Endothelial cell of umbilical vein (primary cell): ENCODE measurements around the gene SPATA24. TPM values are rescaled to one million over a fixed set of nuclear protein-coding genes. Genes with fewer than 3 reads are reported as not detected.

ENCODE experiments used
- BruUV-seq: library from RNA; stranded (reverse); fragments of 400-500 nt; replicated peaks from 2 replicates; lab custom pipeline; 2021; lab: Mats Ljungman, UMichigan
- CTCF ChIA-PET: fragments of 300-600, 350-600 bp; sonication (Branson Sonifier 250); formaldehyde crosslinking; loops from one replicate; lab custom pipeline; 2021; ENCODE audit warnings: antibody characterized with exemption, inconsistent platforms; lab: Charles Lee
- POLR2A ChIA-PET: fragments of 300-600, 350-600 bp; sonication (Branson Sonifier 250); formaldehyde crosslinking; loops from one replicate; lab custom pipeline; 2021; ENCODE audit warnings: antibody characterized with exemption, inconsistent platforms; lab: Charles Lee
- DNase-seq: peaks from one replicate; pipeline ENCODE4 v3.0.0-alpha.2; 2011; ENCODE audit warnings: low read depth, low spot score
- FAIRE-seq: peaks from 2 replicates; lab custom pipeline; 2011; peaks lifted over from hg19 to GRCh38; lab: Jason Lieb, UNC
- H2AFZ ChIP-seq: 2 replicates; pipeline ENCODE4 v1.6.0; 2012; ENCODE audit warnings: low read depth, low read length, control low read depth, inconsistent platforms
- H3K27ac ChIP-seq: 2 replicates; pipeline ENCODE4 v1.5.1; 2011; ENCODE audit warnings: low read depth, mild to moderate bottlenecking, control low read depth, low read length, moderate library complexity; ENCODE audit not compliant: insufficient read depth
- H3K27me3 ChIP-seq, 2 experiments: 2 replicates each; pipeline versions ENCODE4 v1.6.0 to v1.6.1; 2011; ENCODE audit warnings: low read length in 2 of 2, mixed read lengths in 1 of 2; ENCODE audit not compliant: control insufficient read depth in 2 of 2, insufficient read depth in 2 of 2
- H3K36me3 ChIP-seq, 2 experiments: 2 replicates in 1 of 2; 3 replicates in 1 of 2; pipeline ENCODE4 v1.5.1; 2011; ENCODE audit warnings: low read length in 2 of 2, mild to moderate bottlenecking in 1 of 2, moderate library complexity in 1 of 2; ENCODE audit not compliant: control insufficient read depth in 2 of 2, insufficient read depth in 2 of 2; ENCODE audit errors: extremely low read depth in 1 of 2
- H3K4me1 ChIP-seq: 3 replicates; pipeline ENCODE4 v1.5.1; 2011; ENCODE audit warnings: mild to moderate bottlenecking, low read length; ENCODE audit not compliant: control insufficient read depth, insufficient read depth; ENCODE audit errors: extremely low read depth
- H3K4me2 ChIP-seq: 2 replicates; pipeline ENCODE4 v1.6.1; 2011; ENCODE audit warnings: low read length, control low read depth, mixed read lengths; ENCODE audit not compliant: insufficient read depth
- H3K4me3 ChIP-seq, 3 experiments: fragments of 200-600 bp in 1 of 3; sonication (generic), shearing (Covaris generic) in 1 of 3; replicated peaks in 1 of 3; 2 replicates each; pipeline ENCODE4 v1.5.1; 2011 to 2016; ENCODE audit warnings: control low read depth in 3 of 3, low read length in 3 of 3, mild to moderate bottlenecking in 2 of 3, inconsistent platforms in 1 of 3, low read depth in 1 of 3, moderate library complexity in 1 of 3; ENCODE audit not compliant: insufficient read depth in 1 of 3
- H3K79me2 ChIP-seq: 2 replicates; pipeline ENCODE4 v1.6.0; 2012; ENCODE audit warnings: low read length, inconsistent platforms; ENCODE audit not compliant: control insufficient read depth, insufficient read depth
- H3K9ac ChIP-seq: replicated peaks from 2 replicates; pipeline ENCODE3; 2011; ENCODE audit warnings: low read length, control low read depth; ENCODE audit not compliant: insufficient read depth; ENCODE audit errors: extremely low read depth
- H3K9me1 ChIP-seq: replicated peaks from 3 replicates; pipeline ENCODE4 v1.6.0; 2011; ENCODE audit warnings: mild to moderate bottlenecking, low read length; ENCODE audit not compliant: control insufficient read depth, insufficient read depth; ENCODE audit errors: extremely low read depth
- H3K9me3 ChIP-seq: replicated peaks from 2 replicates; pipeline ENCODE4 v1.5.1; 2012; ENCODE audit warnings: low read length, inconsistent platforms; ENCODE audit not compliant: control insufficient read depth, insufficient read depth
- H4K20me1 ChIP-seq: replicated peaks from 2 replicates; pipeline ENCODE3; 2011; ENCODE audit warnings: mild to moderate bottlenecking, low read length; ENCODE audit not compliant: control insufficient read depth, insufficient read depth; ENCODE audit errors: extremely low read depth
- EZH2 ChIP-seq: IDR thresholded peaks from 2 replicates; pipeline ENCODE4 v1.6.1; 2012; ENCODE audit warnings: borderline replicate concordance, low read depth, mild to moderate bottlenecking, moderate library complexity, low read length, inconsistent platforms; ENCODE audit not compliant: severe bottlenecking
- FOS ChIP-seq: IDR thresholded peaks from 2 replicates; pipeline ENCODE4 v1.6.1; 2011; ENCODE audit warnings: mild to moderate bottlenecking, low read length, moderate library complexity, borderline replicate concordance; ENCODE audit not compliant: insufficient read depth
- GATA2 ChIP-seq: IDR thresholded peaks from 2 replicates; pipeline ENCODE4 v1.7.0; 2011; ENCODE audit warnings: low read depth, mild to moderate bottlenecking, moderate library complexity, mixed read lengths, low read length; ENCODE audit not compliant: insufficient read length, insufficient read depth
- JUN ChIP-seq: IDR thresholded peaks from 2 replicates; pipeline ENCODE4 v1.6.1; 2011; ENCODE audit warnings: borderline replicate concordance, low read depth; ENCODE audit not compliant: insufficient read length, insufficient read depth
- MYC ChIP-seq: IDR thresholded peaks from one replicate; pipeline ENCODE4 v1.6.1; 2011; ENCODE audit warnings: mild to moderate bottlenecking, low read depth, low read length
- POLR2A ChIP-seq: IDR thresholded peaks from 2 replicates; pipeline ENCODE4 v1.6.1; 2012; ENCODE audit warnings: low read depth, mild to moderate bottlenecking, control low read depth, low read length
- POLR2AphosphoS5 ChIP-seq: IDR thresholded peaks from 2 replicates; pipeline ENCODE4 v1.6.1; 2012; ENCODE audit warnings: low read depth, mild to moderate bottlenecking, control low read depth, low read length, moderate library complexity; ENCODE audit not compliant: insufficient read depth
- dilution Hi-C: fragments of 300-500 bp; cut with MboI; formaldehyde crosslinking; loops from one replicate; pipeline ENCODE4 v1.15.0; 2019; ENCODE audit warnings: low sequenced_read_pairs; ENCODE audit not compliant: extremely low pct_ligation_motif_present
- intact Hi-C: fragments of 100-400 bp; cut with micrococcal nuclease; formaldehyde crosslinking; loops from one replicate; pipeline ENCODE4 v1.10.0; 2022
- polyA plus RNA-seq, 4 experiments: library from polyadenylated mRNA; depleted of rRNA in 3 of 4; stranded (reverse) in 3 of 4; unstranded in 1 of 4; fragments of >200 nt; gene quantifications; 2 replicates each; pipeline versions ENCODE4 v1.2.1 to v1.2.3, GENCODE V29; 2011 to 2012; ENCODE audit warnings: missing spikeins in 1 of 4
- total RNA-seq: library from RNA; stranded (reverse); gene quantifications from 2 replicates; pipeline ENCODE4 v1.2.3, GENCODE V29; 2021
- TF ChIP-seq, protein P1 (sequence below), 2 donors: IDR thresholded peaks; 1 replicate in 1 of 2; 2 replicates in 1 of 2; pipeline ENCODE4 v1.5.1; 2011; ENCODE audit warnings: low read length in 2 of 2, mild to moderate bottlenecking in 2 of 2, moderate library complexity in 2 of 2, control low read depth in 1 of 2, inconsistent platforms in 1 of 2, low read depth in 1 of 2; ENCODE audit not compliant: insufficient read depth in 1 of 2; ENCODE audit errors: extremely low read depth in 1 of 2
- TF ChIP-seq, protein P2 (sequence below): IDR thresholded peaks from 2 replicates; pipeline ENCODE4 v1.6.1; 2011; ENCODE audit not compliant: insufficient read depth, insufficient read length

Gene SPATA24
- total and polyA plus RNA-seq, 2 donors (not counting 3 experiments of a cell fraction or from before 2014, with no cell fraction given) = 3.2 to 7.9 TPM

DNA sequence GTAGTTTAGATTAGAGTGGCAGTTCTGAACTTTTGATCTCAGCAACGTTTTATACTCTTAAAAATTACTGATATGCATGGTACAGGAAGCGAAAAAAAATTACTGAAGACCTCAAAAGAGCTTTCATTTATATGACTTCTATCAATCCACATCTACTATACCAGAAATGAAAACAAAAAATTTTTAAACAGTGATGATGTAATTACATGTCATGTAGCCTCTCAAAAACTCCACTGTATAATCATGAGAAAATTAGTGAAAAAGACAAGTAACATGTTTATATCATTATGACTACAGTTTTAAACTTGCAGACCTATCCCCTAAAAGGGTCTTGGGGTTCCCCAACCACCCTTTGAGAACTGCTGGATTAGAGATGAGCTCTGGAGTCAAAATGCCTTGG is 26.1 kb upstream of the SPATA24 start:
- no TSS peak for BruUV-seq
- Histone ChIP-seq H3K4me3 (no peak overlapping the region), H3K79me2 (no peaks in the 10 kb centered on the region), H3K9ac (no peak overlapping the region), H3K27me3 (no peaks in the 10 kb centered on the region), H4K20me1 (no peaks in the 10 kb centered on the region), H3K9me3 (no peaks in the 10 kb centered on the region), H3K4me1 (no peaks in the 10 kb centered on the region), H3K4me2 (no peak overlapping the region), H2AFZ (no peak overlapping the region), H3K27ac (no peak overlapping the region), H3K9me1 (no peaks in the 10 kb centered on the region), H3K36me3 (peaks cover 5 to 22% of the 10 kb centered on the region in 2 experiments)
- FAIRE-seq (no peak), DNase-seq (no peak)
- dilution Hi-C loops (no loop called here), intact Hi-C loops (no loop called here)
- ChIA-PET CTCF (interaction anchor here (1.0 to 1.2 kb wide), 3 partner anchors 43 to 84 kb away, joined by 3 to 5 read pairs (median 3); no protein-coding TSS in a partner anchor), POLR2A (interaction anchor here (1.3 kb wide), 1 partner anchor 9 kb away, joined by 3 read pairs; the partner anchor contains the start of gene DNAJC18)
- no peak for TF ChIP-seq EZH2
- TF ChIP-seq JUN = no peak
- no peak for TF ChIP-seq POLR2AphosphoS5
- TF ChIP-seq MYC = no peak
- TF ChIP-seq, protein P1, sequence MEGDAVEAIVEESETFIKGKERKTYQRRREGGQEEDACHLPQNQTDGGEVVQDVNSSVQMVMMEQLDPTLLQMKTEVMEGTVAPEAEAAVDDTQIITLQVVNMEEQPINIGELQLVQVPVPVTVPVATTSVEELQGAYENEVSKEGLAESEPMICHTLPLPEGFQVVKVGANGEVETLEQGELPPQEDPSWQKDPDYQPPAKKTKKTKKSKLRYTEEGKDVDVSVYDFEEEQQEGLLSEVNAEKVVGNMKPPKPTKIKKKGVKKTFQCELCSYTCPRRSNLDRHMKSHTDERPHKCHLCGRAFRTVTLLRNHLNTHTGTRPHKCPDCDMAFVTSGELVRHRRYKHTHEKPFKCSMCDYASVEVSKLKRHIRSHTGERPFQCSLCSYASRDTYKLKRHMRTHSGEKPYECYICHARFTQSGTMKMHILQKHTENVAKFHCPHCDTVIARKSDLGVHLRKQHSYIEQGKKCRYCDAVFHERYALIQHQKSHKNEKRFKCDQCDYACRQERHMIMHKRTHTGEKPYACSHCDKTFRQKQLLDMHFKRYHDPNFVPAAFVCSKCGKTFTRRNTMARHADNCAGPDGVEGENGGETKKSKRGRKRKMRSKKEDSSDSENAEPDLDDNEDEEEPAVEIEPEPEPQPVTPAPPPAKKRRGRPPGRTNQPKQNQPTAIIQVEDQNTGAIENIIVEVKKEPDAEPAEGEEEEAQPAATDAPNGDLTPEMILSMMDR (IDR thresholded peaks at IDR 0.05; ENCODE audit: extremely low read depth in 1 of 2, insufficient read depth in 1 of 2, low read depth in 1 of 2, low read length in 2 of 2) = no peak
- no peak for TF ChIP-seq FOS
- no peak for TF ChIP-seq GATA2
- no peak for TF ChIP-seq POLR2A
- TF ChIP-seq, protein P2, sequence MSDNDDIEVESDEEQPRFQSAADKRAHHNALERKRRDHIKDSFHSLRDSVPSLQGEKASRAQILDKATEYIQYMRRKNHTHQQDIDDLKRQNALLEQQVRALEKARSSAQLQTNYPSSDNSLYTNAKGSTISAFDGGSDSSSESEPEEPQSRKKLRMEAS = no peak
